IPS DF 6.9 (cell line): ENCODE results near the gene CSNK1G3.

Source experiments
- DNase-seq: peaks from one replicate; pipeline ENCODE4 v3.0.0-alpha.2; 2013; ENCODE audit warnings: low read depth, low spot score
- H3K27ac ChIP-seq: one replicate; pipeline ENCODE4 v1.5.1; 2013; ENCODE audit warnings: low read length, control low read depth
- H3K27me3 ChIP-seq: 2 replicates; pipeline ENCODE4 v1.6.1; 2013; ENCODE audit warnings: mild to moderate bottlenecking, low read length; ENCODE audit not compliant: control insufficient read depth, insufficient read depth
- H3K36me3 ChIP-seq: 2 replicates; pipeline ENCODE4 v1.6.1; 2013; ENCODE audit warnings: low read length; ENCODE audit not compliant: control insufficient read depth, insufficient read depth
- H3K4me1 ChIP-seq: 2 replicates; pipeline ENCODE4 v1.6.1; 2013; ENCODE audit warnings: low read length; ENCODE audit not compliant: control insufficient read depth, insufficient read depth
- H3K4me3 ChIP-seq: 2 replicates; pipeline ENCODE4 v1.5.1; 2013; ENCODE audit warnings: mild to moderate bottlenecking, low read length
- H3K9me3 ChIP-seq: 2 replicates; pipeline ENCODE4 v1.6.1; 2013; ENCODE audit warnings: low read length, inconsistent platforms; ENCODE audit not compliant: control insufficient read depth, insufficient read depth
- WGBS: extraction: QIAGEN DNeasy Blood & Tissue Kit; methylation state at CpG from one replicate; pipeline ENCODE4 v1.1.7; 2013; ENCODE audit warnings: mixed read lengths, missing lambda C conversion rate; ENCODE audit not compliant: insufficient read length, insufficient coverage; 5-methylcytosine and 5-hydroxymethylcytosine counted together

The CSNK1G3 gene

GRCh38 chr5:123597018-123597417, 85.0 kb downstream of the CSNK1G3 start:
- Histone ChIP-seq H3K4me3 (no peak overlapping the region), H3K9me3 (no peaks in the 10 kb centered on the region), H3K36me3 (no peaks in the 10 kb centered on the region), H3K27ac (no peak overlapping the region), H3K4me1 (no peaks in the 10 kb centered on the region), H3K27me3 (no peaks in the 10 kb centered on the region)
- DNase-seq, result no peak
- WGBS, result no CpG with 5 or more reads among the region's 1 CpG

GRCh38 chr5:123598028-123598689, 86.2 kb downstream of the CSNK1G3 start:
- H3K4me1 ChIP-seq, result no peaks in the 10 kb centered on the region
- WGBS, result no CpG with 5 or more reads among the region's 5 CpGs
- DNase-seq, result no peak

GRCh38 chr5:123599171-123599570, 87.2 kb downstream of the CSNK1G3 start:
- Histone ChIP-seq H3K36me3 (no peaks in the 10 kb centered on the region), H3K27ac (no peak overlapping the region), H3K4me1 (no peaks in the 10 kb centered on the region), H3K9me3 (no peaks in the 10 kb centered on the region), H3K4me3 (no peak overlapping the region), H3K27me3 (no peaks in the 10 kb centered on the region)
- DNase-seq, result no peak
- WGBS, result no CpG with 5 or more reads among the region's 2 CpGs

More at GRCh38 chr5:123598028-123598689, 86.2 kb downstream of the CSNK1G3 start:
- no peak overlapping the region for H3K4me3 ChIP-seq
- no peaks in the 10 kb centered on the region for H3K27me3 ChIP-seq
- no peaks in the 10 kb centered on the region for H3K36me3 ChIP-seq
- no peaks in the 10 kb centered on the region for H3K9me3 ChIP-seq
- H3K27ac ChIP-seq, result no peak overlapping the region

GRCh38 chr5:123601610-123602009, 89.6 kb downstream of the CSNK1G3 start:
- Histone ChIP-seq H3K4me1 (no peaks in the 10 kb centered on the region), H3K27me3 (no peaks in the 10 kb centered on the region), H3K36me3 (no peaks in the 10 kb centered on the region), H3K27ac (no peak overlapping the region), H3K4me3 (no peak overlapping the region), H3K9me3 (no peaks in the 10 kb centered on the region)
- no CpG with 5 or more reads among the region's 2 CpGs for WGBS
- DNase-seq, result no peak

GRCh38 chr5:123605822-123606221, 93.8 kb downstream of the CSNK1G3 start:
- Histone ChIP-seq H3K9me3 (no peaks in the 10 kb centered on the region), H3K4me1 (no peaks in the 10 kb centered on the region), H3K27ac (no peak overlapping the region), H3K36me3 (no peaks in the 10 kb centered on the region), H3K27me3 (no peaks in the 10 kb centered on the region), H3K4me3 (no peak overlapping the region)
- no peak for DNase-seq

GRCh38 chr5:123610209-123610608, 98.2 kb downstream of the CSNK1G3 start:
- no peaks in the 10 kb centered on the region; the same call in 1 of the 2 replicates for H3K36me3 ChIP-seq
- H3K9me3 ChIP-seq, result no peaks in the 10 kb centered on the region
- H3K4me3 ChIP-seq, result no peak overlapping the region
- H3K27me3 ChIP-seq, result no peaks in the 10 kb centered on the region
- no peak for DNase-seq
- no peak overlapping the region for H3K27ac ChIP-seq
- WGBS, result no CpG with 5 or more reads among the region's 2 CpGs
- no peaks in the 10 kb centered on the region for H3K4me1 ChIP-seq

- no CpG with 5 or more reads among the region's 5 CpGs for WGBS
- Histone ChIP-seq H3K36me3 (no peaks in the 10 kb centered on the region; the same call in 1 of the 2 replicates), H3K27me3 (no peaks in the 10 kb centered on the region), H3K27ac (no peak overlapping the region), H3K9me3 (no peaks in the 10 kb centered on the region), H3K4me3 (no peak overlapping the region), H3K4me1 (no peaks in the 10 kb centered on the region)
- peak; percentile 16 for DNase-seq
Observed at GRCh38 chr5:123610665-123611405, 98.9 kb downstream of the CSNK1G3 start.

GRCh38 chr5:123611406-123611709, 99.4 kb downstream of the CSNK1G3 start:
- no peaks in the 10 kb centered on the region for H3K4me1 ChIP-seq
- DNase-seq, result no peak
- WGBS, result no CpG with 5 or more reads among the region's 1 CpG
- no peak overlapping the region for H3K4me3 ChIP-seq
- no peak overlapping the region for H3K27ac ChIP-seq
- H3K27me3 ChIP-seq, result no peaks in the 10 kb centered on the region
- H3K36me3 ChIP-seq, result no peaks in the 10 kb centered on the region; the same call in 1 of the 2 replicates
- H3K9me3 ChIP-seq, result no peaks in the 10 kb centered on the region

- H3K27ac ChIP-seq, result no peak overlapping the region
- no peak for DNase-seq
- H3K27me3 ChIP-seq, result no peaks in the 10 kb centered on the region
- no peaks in the 10 kb centered on the region for H3K9me3 ChIP-seq
- no peaks in the 10 kb centered on the region; the same call in 1 of the 2 replicates for H3K36me3 ChIP-seq
- H3K4me1 ChIP-seq, result no peaks in the 10 kb centered on the region
- H3K4me3 ChIP-seq, result no peak overlapping the region
Observed at GRCh38 chr5:123617561-123617960, 105.6 kb downstream of the CSNK1G3 start.

GRCh38 chr5:123626051-123626450, 114.1 kb downstream of the CSNK1G3 start:
- Histone ChIP-seq H3K36me3 (no peaks in the 10 kb centered on the region), H3K4me1 (no peaks in the 10 kb centered on the region), H3K9me3 (no peaks in the 10 kb centered on the region), H3K27ac (no peak overlapping the region), H3K4me3 (no peak overlapping the region), H3K27me3 (no peaks in the 10 kb centered on the region)
- no peak for DNase-seq
- WGBS, result no CpG with 5 or more reads among the region's 2 CpGs
